ENCODE data around the gene PRR14L.
"Not testable (repeated sequence)": the region's sequence is repeated elsewhere in the genome, so short reads cannot be mapped to it uniquely, and the experiment has no call there.

The PRR14L gene

GRCh38 chr22:31707519-31707918 lies 42.4 kb downstream of the PRR14L start:
- Mint-ChIP-seq H3K36me3 (ENCODE audit: low read depth) (peaks cover 41% of the 10 kb centered on the region), H3K27me3 (ENCODE audit: low read depth) (no peaks in the 10 kb centered on the region), H3K9me3 (no peaks in the 10 kb centered on the region), H3K4me1 (no peaks in the 10 kb centered on the region), H3K4me3 (no peak overlapping the region), H3K27ac (no peak overlapping the region)
- no peak for TF ChIP-seq CTCF (IDR thresholded peaks at IDR 0.05; ENCODE audit: unreplicated experiment in 3 of 3)

GRCh38 chr22:31695423-31695822 lies 54.5 kb downstream of the PRR14L start:
- Mint-ChIP-seq H3K4me1 (no peaks in the 10 kb centered on the region), H3K27ac (no peak overlapping the region)

GRCh38 chr22:31694046-31694445 lies 55.9 kb downstream of the PRR14L start:
- H3K9me3 Mint-ChIP-seq; H3K4me3 Mint-ChIP-seq; H3K4me1 Mint-ChIP-seq; H3K27me3 Mint-ChIP-seq (ENCODE audit: low read depth); H3K27ac Mint-ChIP-seq: not testable (repeated sequence)
- H3K36me3 Mint-ChIP-seq (ENCODE audit: low read depth), result peaks cover 71% of the 10 kb centered on the region

More at GRCh38 chr22:31695423-31695822, 54.5 kb downstream of the PRR14L start:
- Mint-ChIP-seq H3K27me3 (ENCODE audit: low read depth) (no peaks in the 10 kb centered on the region), H3K36me3 (ENCODE audit: low read depth) (peaks cover 70% of the 10 kb centered on the region), H3K9me3 (no peaks in the 10 kb centered on the region), H3K4me3 (no peak overlapping the region)
- TF ChIP-seq CTCF (IDR thresholded peaks at IDR 0.05; ENCODE audit: unreplicated experiment in 3 of 3), result no peak

GRCh38 chr22:31692186-31692886 lies 57.6 kb downstream of the PRR14L start:
- Mint-ChIP-seq H3K27ac (no peak overlapping the region), H3K9me3 (no peaks in the 10 kb centered on the region), H3K27me3 (ENCODE audit: low read depth) (no peaks in the 10 kb centered on the region), H3K36me3 (ENCODE audit: low read depth) (peaks cover 76% of the 10 kb centered on the region), H3K4me3 (no peak overlapping the region), H3K4me1 (no peaks in the 10 kb centered on the region)
- TF ChIP-seq CTCF (IDR thresholded peaks at IDR 0.05; ENCODE audit: unreplicated experiment in 3 of 3), result no peak

GRCh38 chr22:31691408-31691807 lies 58.5 kb downstream of the PRR14L start:
- TF ChIP-seq CTCF (IDR thresholded peaks at IDR 0.05; ENCODE audit: unreplicated experiment in 3 of 3), result no peak
- Mint-ChIP-seq H3K9me3 (no peaks in the 10 kb centered on the region), H3K27ac (no peak overlapping the region), H3K27me3 (ENCODE audit: low read depth) (no peaks in the 10 kb centered on the region), H3K36me3 (ENCODE audit: low read depth) (peaks cover 74% of the 10 kb centered on the region), H3K4me3 (no peak overlapping the region), H3K4me1 (no peaks in the 10 kb centered on the region)

GRCh38 chr22:31683181-31684105 lies 66.5 kb downstream of the PRR14L start:
- Mint-ChIP-seq H3K4me3 (no peak overlapping the region), H3K27ac (peak overlapping the region in 2 of 3 experiments; percentile 55 to 96), H3K4me1 (peaks cover 34% of the 10 kb centered on the region), H3K9me3 (no peaks in the 10 kb centered on the region), H3K36me3 (ENCODE audit: low read depth) (peaks cover 44% of the 10 kb centered on the region), H3K27me3 (ENCODE audit: low read depth) (no peaks in the 10 kb centered on the region)
- no peak for TF ChIP-seq CTCF (IDR thresholded peaks at IDR 0.05; ENCODE audit: unreplicated experiment in 3 of 3)

Data from nephron (organoid).